Tibial nerve (tissue), 3 donors: Measurements from ENCODE around the gene TDRD6.

Experiments used
- EP300 ChIP-seq, 2 donors: sonication (generic); formaldehyde crosslinking; IDR thresholded peaks; one replicate each; pipeline ENCODE4 v1.6.1; 2017; ENCODE audit warnings: antibody characterized with exemption in 2 of 2, mild to moderate bottlenecking in 1 of 2
- POLR2A ChIP-seq, 2 donors: fragments of 450-650 bp; IDR thresholded peaks; one replicate each; pipeline ENCODE4 v1.6.1; 2017; ENCODE audit warnings: antibody characterized with exemption in 2 of 2, mild to moderate bottlenecking in 2 of 2, moderate library complexity in 2 of 2

GRCh38 chr6:46652232-46652602 lies 35.5 kb upstream of the TDRD6 start:
- TF ChIP-seq POLR2A (IDR thresholded peaks at IDR 0.05): no peak
- no peak for TF ChIP-seq EP300 (IDR thresholded peaks at IDR 0.05)
